RWPE1 (cell line): ENCODE measurements around the gene HK2.
A peak's percentile ranks its signal among the peaks of the same experiment; 100 is the strongest.
"Not testable (repeated sequence)": the region's sequence is repeated elsewhere in the genome, so short reads cannot be mapped to it uniquely, and the experiment has no call there.

Experiments
- CTCF ChIA-PET: fragments of 350-600 bp; sonication (Branson Sonifier 250); formaldehyde crosslinking; extraction: SDS; loops from one replicate; lab custom pipeline; 2021; lab: Yijun Ruan, JAX
- POLR2A ChIA-PET: fragments of 400-600 bp; formaldehyde crosslinking; extraction: SDS; loops from one replicate; lab custom pipeline; 2020; ENCODE audit warnings: antibody characterized with exemption; ENCODE audit not compliant: low non-redundant PET; lab: Yijun Ruan, JAX
- DNase-seq: peaks from one replicate; pipeline ENCODE4 v3.0.0; 2012; ENCODE audit warnings: low spot score
- H3K27ac ChIP-seq: fragments of 450-650 bp; 2 replicates; pipeline ENCODE4 v1.5.1; 2017
- CTCF ChIP-seq: fragments of 450-650 bp; conservative IDR thresholded peaks from 2 replicates; pipeline ENCODE4 v1.5.1; 2017; ENCODE audit warnings: low read depth, mild to moderate bottlenecking

Gene HK2

DNA sequence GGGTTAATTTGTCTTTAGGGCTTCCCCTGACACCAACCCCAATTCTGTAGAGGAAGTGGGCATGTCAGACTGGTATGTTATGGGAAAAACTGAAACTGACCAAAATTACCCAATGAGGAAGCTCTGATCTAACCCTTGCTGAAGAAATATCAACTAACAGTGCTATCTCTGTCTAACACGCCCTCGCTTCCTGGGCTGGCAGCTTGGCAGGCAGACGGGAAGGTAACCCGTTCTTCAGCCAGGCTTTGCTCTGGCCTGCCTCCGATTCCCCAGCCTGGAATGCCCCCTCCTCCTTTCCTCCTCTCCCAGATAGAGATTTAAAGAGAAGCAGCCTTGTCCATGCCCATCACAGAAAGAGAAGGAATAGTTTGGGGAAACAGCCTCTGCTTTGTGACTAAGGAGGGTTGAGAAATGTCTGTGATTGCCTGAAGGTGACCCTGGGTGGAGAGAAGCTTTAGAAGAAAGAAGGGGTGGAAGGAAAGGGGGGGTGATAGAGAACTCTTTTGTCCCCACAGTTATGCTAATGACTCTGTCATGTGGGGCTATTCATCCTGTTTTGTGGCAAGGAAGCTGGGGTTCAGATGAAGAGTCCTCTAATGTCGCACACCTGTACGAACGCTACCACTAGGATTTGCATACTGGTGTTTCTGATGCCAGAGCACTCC is 15.4 kb downstream of the HK2 start:
- CTCF ChIA-PET: interaction anchor here (0.5 to 1.2 kb wide), 3 partner anchors 13 to 369 kb away, joined by 3 read pairs; no protein-coding TSS in a partner anchor
- POLR2A ChIA-PET: no interaction called here
- peak; percentile 26 for DNase-seq
- no peak for TF ChIP-seq CTCF
- H3K27ac ChIP-seq: peak overlapping the region; percentile 81

- H3K27ac ChIP-seq: peak overlapping the region; percentile 53
- TF ChIP-seq CTCF: no peak
- no peak for DNase-seq
- POLR2A ChIA-PET: no interaction called here
- CTCF ChIA-PET: no interaction called here
Observed at GRCh38 chr2:74850496-74851190, 16.7 kb downstream of the HK2 start.

- peak overlapping the region; percentile 53 for H3K27ac ChIP-seq
- TF ChIP-seq CTCF: no peak
- DNase-seq: peak; percentile 63
- CTCF ChIA-PET: no interaction called here
- POLR2A ChIA-PET: no interaction called here
Observed at GRCh38 chr2:74851191-74851566, 17.3 kb downstream of the HK2 start.

DNA sequence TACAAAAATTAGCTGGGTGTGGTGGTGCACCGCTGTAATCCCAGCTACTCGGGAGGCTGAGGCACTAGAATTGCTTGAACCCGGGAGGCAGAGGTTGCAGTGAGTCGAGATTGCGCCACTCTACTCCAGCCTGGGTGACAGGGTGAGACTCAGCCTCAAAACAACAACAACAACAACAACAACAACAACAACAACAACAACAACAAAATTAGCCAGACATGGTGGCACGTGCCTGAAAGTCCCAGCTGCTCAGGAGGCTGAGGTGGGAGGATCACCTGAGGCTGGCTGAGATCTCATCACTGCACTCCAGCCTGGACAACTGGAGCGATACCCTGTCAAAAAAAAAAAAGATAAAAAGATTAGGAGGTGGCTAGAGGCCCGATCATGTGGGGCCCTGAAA is 19.4 kb downstream of the HK2 start:
- POLR2A ChIA-PET, DNase-seq, H3K27ac ChIP-seq: not testable (repeated sequence)
- CTCF ChIA-PET: interaction anchor here (1.9 kb wide), 1 partner anchor 138 kb away, joined by 5 read pairs; no protein-coding TSS in a partner anchor

DNA sequence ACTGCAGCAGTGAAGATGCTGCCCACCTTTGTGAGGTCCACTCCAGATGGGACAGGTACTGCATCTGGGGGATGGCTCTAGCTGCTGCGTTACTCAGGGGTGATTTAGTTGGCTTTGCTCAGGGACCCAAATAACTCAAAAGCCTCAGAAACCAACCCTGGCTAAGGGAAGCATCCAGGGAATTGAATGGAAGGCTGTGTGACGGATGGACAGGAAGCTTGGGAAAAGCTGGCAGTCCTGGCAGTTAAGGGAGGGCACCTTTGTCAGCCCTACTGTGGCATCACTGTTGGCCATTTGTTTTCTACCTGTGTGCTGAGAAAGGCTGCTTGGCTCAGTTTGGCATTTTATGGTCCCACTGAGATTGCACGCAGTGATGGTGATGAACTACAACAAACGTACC is 20.5 kb downstream of the HK2 start:
- DNase-seq: no peak
- TF ChIP-seq CTCF: no peak
- no peak overlapping the region; the same call in none of the 2 replicates for H3K27ac ChIP-seq
- CTCF ChIA-PET: interaction anchor here (1.9 kb wide), 1 partner anchor 139 kb away, joined by 5 read pairs; no protein-coding TSS in a partner anchor
- POLR2A ChIA-PET: no interaction called here

- POLR2A ChIA-PET, DNase-seq, H3K27ac ChIP-seq: not testable (repeated sequence)
- CTCF ChIA-PET: interaction anchor here (0.7 to 1.9 kb wide), 2 partner anchors 140 to 175 kb away, joined by 5 read pairs; no protein-coding TSS in a partner anchor
Observed at GRCh38 chr2:74855114-74855707, 21.3 kb downstream of the HK2 start.

GRCh38 chr2:74856004-74856578 is 22.2 kb downstream of the HK2 start:
- ChIA-PET CTCF (no interaction called here), POLR2A (no interaction called here)
- peak overlapping the region; percentile 20; the same call in 1 of the 2 replicates for H3K27ac ChIP-seq
- DNase-seq: no peak
- TF ChIP-seq CTCF: no peak
